Glomerular endothelial cell (primary cell): Measurements from ENCODE around the gene LARGE1. TPM values are rescaled to one million over a fixed set of nuclear protein-coding genes. Genes with fewer than 3 reads are reported as not detected.

Experiments
- DNase-seq: peaks from one replicate; pipeline ENCODE4 v3.0.0-alpha.2; 2011; ENCODE audit warnings: low read depth, low spot score; ENCODE audit errors: extremely low read depth
- total RNA-seq: library from RNA; depleted of rRNA; stranded (reverse); fragments of >200 nt; gene quantifications from 2 replicates; pipeline ENCODE4 v1.2.3, GENCODE V29; 2015

LARGE1 gene
- total RNA-seq, 1 donor from 2014 or later = 18.2 TPM

DNA sequence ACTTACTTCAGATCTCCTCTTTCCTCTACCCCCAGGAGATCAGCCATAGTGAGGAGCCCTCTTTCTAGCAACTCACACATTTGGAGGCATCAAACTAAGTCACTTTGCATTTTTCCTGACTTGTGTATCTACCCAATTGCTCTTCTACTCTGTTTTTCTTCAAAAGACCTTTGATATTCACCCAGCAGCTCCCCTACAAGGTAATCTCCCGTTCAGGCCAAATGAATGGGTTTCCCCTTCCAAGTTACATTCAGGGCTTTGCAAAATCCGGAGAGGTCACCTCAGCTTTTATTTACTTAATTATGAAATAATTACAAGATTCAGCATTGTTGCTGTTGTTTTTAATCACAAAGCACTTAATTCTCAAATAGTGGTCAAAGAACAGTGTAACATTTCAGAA is 6.1 kb downstream of the LARGE1 start:
- no peak for DNase-seq

DNA sequence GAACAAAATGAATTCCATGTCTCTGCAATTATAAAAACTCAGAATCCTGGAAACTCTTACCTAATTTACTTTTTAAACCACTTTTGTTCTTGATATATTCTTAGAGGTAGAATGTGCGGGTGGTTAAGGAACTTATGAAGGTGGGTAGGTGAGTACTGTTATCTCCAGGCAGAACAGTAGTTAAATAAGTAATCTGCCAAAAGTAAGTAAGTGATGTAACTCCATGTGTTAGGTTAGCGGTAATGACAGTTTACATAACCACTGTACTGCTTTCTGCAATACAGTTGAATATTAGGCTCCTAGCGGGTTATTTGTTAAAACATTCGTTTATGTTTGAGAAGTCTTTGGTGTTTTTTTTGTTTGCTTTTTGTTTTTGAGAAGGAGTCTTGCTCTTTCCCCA is 7.1 kb downstream of the LARGE1 start:
- no peak for DNase-seq

DNA sequence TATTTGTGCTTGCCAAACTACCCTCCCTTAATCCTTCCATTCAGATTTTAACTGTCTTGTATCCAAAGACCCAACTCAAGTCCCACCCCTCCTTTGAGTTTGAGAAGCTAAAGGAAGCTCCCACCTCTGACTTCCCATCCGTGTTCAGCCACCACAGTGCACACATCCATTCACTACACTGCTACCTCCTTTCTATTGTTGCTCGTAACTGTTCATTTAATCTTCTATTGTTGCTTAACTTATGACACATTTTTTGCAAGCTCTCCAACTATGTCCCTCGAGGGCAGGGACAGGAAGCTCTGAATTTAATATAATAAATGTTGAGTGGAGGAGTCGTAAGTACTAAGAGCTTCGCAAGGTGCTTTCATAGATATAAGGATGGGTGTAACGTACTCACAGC is 10.4 kb downstream of the LARGE1 start:
- DNase-seq = no peak

DNA sequence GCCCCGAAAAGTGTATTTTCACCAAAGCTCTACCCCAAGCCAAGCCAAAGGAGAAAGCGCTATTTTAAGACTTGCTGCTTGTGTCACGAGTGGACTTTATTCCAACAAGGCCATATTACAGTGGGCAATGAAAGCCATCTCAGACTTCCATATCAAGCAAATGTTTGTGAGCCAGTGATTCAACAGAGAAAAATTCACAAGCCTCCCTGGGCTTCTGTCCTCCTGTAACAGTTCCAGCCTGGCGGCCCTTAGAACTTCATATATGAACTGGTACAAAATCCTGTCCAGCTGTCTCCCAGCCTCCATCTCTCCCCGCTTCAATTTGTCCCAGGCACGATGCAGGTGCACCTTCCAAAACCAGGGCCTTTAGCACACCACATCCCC is 11.2 kb downstream of the LARGE1 start:
- no peak for DNase-seq

DNA sequence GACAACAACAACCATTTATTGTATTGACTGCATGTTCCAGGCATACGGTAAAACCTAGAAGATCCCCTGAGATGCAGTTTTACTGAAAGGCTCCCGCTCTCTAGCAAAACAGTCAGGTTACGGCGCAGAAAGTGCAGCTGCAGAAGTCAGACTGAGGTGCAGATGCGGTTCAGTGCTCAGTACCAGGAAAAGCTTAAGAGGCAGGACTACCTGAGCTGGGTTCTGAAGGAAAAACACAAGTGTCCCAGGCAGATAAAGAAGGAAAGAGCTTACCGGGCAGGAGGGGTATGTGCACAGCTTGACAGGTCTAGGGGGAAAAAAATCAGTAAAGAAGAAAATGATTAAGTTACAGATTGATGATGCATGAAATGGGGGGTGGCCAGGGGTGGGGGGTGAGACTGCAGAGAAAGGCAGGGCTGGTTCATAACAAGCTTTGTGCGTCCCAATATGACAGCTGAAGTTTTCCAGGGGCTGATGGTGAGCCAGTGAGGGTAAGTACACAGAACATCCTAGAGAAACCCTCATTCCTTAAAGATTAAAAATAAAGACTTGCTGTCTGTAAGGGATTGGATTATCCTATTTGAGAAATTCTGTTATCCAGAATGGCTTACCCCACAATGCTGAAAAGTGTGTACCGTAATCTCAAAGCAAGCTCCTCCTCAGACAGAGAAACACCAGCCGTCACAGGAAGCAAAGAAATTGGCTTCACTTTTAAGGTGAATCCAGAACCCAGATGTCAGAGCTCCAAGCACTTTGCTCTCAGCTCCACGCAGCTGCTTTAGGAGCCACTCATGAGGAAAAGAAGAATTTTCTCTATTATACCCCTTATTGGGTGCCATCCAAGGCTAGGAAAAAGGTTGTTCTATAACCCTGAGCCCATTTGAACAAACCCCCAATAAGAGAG is 11.9 kb downstream of the LARGE1 start:
- no peak for DNase-seq

DNA sequence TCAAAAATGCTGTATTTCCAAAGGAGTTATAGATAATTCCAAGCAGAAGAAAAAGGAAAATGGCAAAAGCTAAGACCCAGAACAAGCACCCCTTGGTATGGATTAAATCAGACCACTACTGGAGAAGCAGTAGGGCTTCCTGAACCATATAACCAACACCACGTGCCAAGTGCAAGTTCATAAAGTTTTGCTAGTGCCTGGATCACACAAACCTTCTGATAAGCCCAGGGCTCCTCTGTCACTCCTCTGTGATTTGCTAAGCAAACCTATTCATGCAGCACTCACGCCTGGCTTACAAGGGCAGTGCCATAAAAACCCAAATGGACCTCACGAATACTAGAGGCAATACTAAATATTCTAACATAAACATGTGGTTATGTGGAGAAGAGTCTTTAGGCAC is 13.3 kb downstream of the LARGE1 start:
- DNase-seq = no peak

DNA sequence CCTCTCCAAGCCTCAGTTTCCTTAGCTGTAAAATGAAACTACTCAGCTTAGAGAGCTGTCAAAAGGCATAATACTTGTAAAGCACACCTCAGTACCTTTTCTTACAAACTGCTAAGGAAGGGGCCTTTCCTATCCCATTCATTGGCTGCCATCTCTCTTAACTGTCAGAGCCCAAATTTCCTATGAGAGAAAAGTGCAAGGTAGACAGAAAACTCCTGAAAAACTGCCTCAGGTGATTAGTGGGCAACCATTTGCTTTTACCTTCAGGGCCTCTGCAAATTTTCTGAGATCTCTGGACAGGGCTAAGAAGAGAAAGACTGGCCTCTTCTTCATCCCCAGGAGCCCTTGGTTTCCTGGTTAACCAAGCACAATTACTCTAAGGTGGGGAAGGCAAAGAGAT is 13.8 kb downstream of the LARGE1 start:
- DNase-seq = no peak

DNA sequence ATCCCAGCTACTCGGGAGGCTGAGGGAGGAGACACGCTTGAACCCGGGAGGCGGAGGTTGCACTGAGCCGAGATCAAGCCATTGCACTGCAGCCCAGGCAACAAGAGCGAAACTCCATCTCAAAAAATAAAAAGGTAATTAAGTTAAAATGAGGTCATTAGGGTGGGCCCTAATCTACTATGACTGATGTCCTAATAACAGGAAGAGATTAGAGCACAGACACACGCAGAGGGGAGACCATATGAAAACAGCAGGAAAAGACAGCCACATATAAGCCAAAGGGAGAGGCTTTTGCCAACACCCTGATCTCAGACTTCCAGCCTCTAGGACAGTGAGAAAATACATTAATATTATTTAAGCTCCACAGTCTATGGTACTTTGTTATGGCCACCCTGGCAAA is 17.3 kb downstream of the LARGE1 start:
- no peak for DNase-seq

DNA sequence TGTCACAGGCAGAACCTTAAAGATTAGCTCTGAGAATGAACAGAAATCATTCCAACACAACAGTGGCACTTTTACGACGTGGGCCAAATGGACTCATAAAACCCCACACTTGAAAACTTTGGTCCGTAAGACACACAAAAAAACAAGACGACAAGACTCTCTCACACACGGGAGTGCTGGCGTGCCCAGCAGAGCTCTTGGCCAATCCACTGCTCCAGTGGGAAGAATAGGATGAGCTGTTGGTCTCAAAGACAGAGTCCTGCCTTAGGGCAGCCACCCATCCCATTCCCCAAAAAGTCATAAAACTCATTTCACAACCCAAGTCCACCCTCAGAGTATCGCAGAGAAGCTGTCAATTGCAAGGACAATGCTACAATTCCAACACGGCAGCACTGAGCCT is 18.2 kb downstream of the LARGE1 start:
- DNase-seq = no peak

DNA sequence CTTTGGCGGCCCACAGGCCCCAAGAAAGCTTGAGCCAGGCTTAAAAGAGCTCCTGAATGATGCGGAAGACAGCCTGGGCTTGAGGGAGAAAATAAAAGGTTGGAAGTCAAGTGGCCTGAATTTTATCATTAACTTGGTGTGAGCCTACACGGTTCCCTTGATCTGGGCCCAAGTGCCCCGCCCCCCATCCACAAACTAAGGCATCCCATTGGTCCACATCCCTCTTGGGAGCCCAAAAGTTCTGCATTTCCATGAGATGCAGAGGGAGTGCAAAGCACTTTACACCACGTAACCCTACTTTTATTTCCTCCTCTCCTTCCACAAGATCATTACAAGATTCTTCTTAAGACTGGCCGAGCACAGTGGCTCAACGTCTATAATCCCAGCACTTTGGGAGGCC is 22.2 kb downstream of the LARGE1 start:
- no peak for DNase-seq

DNA sequence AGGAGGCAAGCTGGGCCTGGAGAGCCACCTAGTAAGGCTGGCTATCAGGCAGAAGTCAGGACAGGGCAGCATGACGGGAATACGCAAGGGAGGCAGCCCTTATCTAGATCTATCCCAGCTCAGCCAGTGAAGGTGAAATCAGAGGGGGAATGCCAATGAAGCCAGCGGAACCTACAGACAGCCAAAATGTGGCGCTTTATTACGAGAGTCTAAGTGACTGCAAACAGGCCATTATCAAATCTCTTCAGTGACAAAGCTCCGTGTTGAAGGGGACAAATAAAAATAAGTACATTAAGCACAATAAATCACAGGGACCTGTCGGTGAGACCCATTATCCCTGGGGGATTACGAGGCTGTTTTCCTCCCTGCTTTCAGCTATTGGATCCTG is 22.8 kb downstream of the LARGE1 start:
- no peak for DNase-seq

DNA sequence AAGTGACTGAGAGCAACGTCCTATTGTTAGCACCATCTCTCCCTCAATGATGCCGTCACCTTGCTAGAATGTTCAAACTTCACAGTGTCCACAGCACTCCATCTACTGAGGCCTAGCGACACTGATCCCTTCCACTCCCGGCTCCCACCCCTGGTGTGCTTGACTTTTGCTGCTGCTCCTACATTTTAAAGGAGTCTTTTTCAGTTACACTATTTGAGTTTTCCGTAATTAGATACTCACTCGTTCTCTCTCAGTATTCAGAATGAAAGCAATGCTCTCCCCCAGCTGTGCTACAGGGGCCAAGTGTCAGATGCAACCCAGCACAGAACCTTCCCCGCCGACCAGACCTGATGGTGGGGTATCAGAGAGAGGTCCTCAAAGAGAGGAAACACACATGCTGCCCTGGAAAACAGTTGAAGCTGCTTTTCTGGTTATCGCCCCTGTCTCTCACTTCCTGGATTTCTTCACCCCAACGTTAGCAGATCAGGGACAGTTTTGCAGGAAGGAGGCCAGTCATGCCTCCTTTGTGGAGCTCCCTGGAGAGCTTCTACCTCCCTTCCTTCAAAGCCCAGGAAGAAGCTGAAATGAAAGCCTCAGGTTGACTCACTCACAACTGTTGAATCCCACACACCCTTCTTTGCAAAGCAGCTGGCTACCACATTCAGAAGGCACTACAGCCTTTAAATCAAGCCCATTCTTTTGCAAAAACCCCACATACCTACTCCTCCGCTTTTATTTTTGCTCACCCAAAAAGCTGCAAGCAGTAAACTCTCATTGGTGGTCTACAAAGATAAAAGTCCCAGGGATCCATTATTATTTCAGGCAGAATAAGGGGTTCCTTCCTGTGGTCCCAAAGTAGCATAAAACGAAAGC is 23.5 kb downstream of the LARGE1 start:
- no peak for DNase-seq

DNA sequence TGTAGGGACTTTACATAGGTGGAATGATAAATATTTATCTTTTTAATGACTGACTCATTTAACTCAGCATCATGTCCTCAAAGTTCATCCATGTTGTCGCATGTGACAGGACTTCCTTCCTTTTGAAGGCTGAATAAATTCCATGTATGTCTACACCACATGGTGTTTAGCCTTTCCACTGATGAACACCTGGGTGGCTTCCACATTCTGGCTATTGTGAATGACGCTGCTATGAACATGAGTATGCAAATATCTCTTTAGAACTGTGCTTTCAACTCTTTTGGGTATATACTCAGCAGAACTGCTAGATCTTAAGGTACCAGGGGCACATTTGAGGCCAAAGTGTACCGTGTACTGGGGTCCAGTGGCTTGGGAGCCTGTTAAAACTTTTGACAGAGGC is 24.1 kb downstream of the LARGE1 start:
- no peak for DNase-seq

DNA sequence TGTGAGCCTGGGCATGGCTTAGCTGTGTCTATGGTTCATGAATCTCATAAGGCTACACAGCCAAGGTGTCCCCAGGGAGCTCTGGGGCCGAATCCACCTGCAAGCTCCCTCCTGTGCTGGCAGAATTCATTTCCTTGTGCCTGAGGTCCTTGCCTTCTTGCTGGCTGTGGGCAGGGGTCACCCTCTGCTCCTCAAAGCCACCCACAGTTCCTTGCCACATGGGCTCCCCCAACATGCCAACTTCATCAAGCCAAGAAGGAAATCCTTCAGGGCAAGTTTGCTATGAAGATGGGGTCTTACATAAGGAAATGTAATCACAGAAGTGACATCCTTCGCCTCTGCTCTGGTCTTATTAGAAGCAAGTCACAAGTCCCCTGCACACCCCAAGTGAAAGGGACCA is 24.8 kb downstream of the LARGE1 start:
- no peak for DNase-seq

DNA sequence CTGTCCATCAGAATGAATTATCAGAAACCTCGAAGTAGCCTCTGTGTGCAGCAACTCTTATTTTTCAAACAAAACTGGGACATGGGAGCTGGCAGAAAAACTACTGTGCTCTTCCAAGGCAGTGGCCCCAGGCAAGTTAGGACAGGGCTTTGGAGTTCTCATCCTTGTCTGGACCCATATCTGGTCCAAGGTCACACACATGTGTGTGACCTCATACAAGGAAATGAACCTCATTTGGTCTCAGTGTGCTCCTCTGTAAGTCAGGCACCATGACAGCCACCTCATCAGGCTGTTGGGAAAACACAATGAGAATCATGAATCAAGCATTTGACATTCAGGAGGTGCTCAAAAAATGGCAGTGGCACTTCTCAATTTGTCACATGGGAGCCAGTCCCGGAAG is 25.8 kb downstream of the LARGE1 start:
- DNase-seq = no peak

DNA sequence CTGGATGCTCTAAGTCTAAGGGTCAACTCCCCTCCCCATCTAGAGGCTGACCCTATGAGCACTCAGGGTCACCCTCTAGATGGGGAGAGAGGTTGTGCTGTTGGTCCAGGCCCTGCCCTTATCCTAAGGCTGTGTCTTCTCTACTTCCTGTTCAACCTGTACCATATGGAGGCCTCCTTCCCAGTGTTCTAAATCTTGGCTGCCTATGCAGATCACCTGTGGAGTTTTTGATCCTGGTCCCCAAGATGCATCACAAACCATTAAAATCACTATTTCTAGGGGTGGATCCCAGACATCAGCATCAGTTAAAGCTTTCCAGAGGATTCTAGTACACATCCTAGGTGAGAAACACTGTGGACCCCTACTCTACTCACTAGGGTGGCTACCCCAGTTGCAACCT is 26.2 kb downstream of the LARGE1 start:
- DNase-seq = no peak

DNA sequence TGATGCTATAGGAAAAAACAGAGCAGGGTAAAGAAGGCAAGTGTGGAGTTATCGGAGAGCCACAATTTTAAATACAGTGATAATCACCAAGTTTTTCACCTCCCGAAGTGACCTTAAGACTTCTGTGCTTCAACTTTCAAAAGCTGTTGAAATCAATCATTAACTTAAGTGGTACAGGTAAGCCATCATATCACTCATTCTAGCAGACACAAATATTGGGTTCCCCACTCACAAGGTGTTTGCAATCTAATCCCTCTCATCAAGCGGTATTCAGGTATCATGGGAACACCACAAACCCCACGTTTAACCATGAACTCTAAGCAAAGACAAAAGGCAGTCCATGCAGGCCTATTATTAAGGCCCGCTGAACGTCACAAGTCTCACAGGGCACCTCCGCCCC is 26.8 kb downstream of the LARGE1 start:
- DNase-seq = no peak

DNA sequence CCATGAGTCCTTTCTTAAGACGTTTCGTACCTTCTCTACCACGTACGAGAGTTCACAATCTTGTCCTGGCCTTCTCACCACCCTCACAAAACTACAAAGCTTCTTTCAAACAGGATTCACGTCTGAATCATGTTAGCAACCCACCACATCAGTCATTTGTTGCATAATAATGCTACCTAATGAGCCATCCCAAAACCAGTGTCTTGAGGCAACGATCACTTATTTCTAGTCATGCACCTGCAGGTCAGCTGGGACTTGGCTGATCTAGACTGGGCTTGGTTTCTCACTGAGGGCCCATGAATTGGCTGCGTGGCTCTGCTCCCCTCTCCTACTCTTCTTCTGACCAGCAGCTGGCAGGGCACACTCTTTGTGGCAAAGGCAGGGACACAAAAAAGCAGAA is 28.3 kb downstream of the LARGE1 start:
- no peak for DNase-seq

DNA sequence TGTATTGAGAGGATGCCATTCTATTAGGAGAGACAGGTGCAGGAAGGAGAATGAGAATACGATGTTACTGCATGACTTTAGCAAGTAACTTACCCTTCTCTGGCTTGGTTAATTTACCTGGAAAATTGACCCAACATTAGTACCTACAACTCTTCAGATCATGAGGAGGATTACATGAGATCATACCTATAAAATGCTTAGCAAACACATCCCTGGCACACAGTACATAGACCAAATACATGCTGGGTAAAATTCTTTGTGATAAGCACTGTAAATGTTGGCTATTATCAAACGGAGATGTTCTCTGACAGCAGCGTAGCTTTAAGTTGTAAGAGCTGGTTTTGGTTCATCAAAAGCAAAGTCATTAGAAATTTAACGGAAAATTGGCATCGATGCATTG is 28.8 kb downstream of the LARGE1 start:
- no peak for DNase-seq

DNA sequence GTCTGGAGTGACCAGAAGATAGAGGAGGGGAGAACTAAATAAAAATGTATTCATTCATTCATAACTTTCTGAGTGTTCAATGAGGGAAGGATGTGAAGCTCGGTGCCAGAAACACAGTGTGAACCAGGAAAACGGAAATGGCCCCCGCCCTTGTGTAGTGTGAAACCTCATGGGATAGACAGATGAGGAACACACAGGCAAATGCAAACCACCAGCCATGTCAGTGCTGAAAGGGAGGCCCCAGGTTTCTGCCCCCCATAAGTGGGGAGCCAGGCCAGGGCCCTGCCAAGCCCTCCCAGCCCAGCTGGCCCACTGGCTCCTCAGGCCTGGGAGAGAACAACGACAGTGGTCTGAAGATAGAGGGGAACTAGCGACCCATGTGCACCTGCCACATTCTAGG is 30.5 kb downstream of the LARGE1 start:
- no peak for DNase-seq

DNA sequence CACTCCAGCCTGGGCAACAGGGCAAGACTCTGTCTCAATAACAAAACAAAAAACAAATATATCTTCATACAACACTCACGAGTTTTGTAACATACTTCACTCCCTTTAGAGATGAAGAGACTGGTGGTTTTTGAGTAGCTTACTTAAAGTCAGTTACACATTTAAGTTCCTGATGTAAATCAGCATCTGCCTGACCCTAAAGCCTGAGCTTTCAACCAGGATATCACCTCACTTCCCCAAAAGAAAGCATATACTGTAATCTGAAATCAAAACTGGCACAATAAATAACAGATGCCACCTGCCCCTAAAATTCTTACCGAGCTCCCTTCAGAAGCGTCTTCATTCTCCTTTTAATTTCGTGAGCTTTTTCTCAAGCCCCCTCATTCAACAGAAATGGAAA is 31.5 kb downstream of the LARGE1 start:
- DNase-seq = no peak

DNA sequence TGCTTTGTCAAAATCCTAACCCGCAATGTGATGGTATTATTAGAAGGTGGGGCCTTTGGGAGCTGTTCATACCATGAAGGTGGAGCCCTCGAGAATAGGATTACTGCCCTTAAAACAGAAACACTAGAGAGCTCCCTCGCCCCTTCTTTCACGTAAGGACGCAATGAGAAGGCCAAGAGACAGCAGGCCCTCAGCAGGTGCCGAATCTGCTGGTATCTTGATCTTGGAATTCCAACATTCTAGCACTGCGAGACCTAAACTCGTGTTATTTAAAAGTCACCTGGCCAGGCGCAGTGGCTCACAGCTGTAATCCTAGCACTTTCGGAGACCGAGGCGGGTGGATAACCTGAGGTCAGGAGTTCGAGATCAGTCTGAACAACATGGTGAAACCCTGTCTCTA is 33.1 kb downstream of the LARGE1 start:
- DNase-seq = no peak
